ENCODE data around the gene EPS15. TPM values are rescaled to one million over a fixed set of nuclear protein-coding genes. Genes with fewer than 3 reads are reported as not detected.
"Not testable (repeated sequence)": the region's sequence is repeated elsewhere in the genome, so short reads cannot be mapped to it uniquely, and the experiment has no call there.

Gene EPS15
- total and polyA plus RNA-seq, 2 donors = 28.9 to 35.3 TPM

DNA sequence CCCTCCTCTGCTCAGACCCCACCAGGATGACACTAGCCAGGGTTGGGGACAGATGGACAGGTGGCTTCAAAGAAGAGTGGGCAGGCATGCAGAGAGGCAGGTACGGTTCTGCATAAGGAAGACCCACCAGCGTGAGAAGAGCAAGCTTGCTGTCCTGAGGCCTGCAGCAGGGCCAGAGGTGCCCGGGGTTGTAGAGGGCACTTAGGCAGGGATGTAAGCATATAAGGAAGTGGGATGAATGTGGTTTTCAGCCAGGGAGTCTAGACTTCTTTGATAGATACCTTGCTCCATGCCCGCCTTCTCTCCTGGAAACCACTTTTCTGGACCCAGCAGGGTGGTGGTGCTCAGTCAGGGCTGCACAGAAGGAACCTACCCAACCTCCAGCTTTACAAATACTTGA is 190.1 kb downstream of the EPS15 start:
- 94% methylated on average over 4 of the region's 4 CpGs for WGBS
- Histone ChIP-seq H3K9me3 (ENCODE audit: control insufficient read depth in 2 of 2, insufficient read depth in 1 of 2, low read length in 1 of 2) (no peaks in the 10 kb centered on the region), H3K27ac (ENCODE audit: low read depth in 1 of 2, low read length in 1 of 2) (no peak overlapping the region), H3K4me3 (ENCODE audit: low read length in 2 of 2) (no peak overlapping the region), H3K27me3 (ENCODE audit: control insufficient read depth in 2 of 2, insufficient read depth in 1 of 2, low read length in 1 of 2) (peaks cover 3 to 33% of the 10 kb centered on the region in 2 donors), H3K36me3 (ENCODE audit: control insufficient read depth in 2 of 2, insufficient read depth in 2 of 2, low read length in 1 of 2) (no peaks in the 10 kb centered on the region), H3K4me1 (ENCODE audit: control insufficient read depth in 2 of 2, insufficient read depth in 2 of 2, low read length in 2 of 2) (peaks cover 0 to 5% of the 10 kb centered on the region in 2 donors)
- no peak for DNase-seq (ENCODE audit: low read depth in 6 of 9, low spot score in 9 of 9)

- Histone ChIP-seq H3K9me3 (ENCODE audit: control insufficient read depth in 2 of 2, insufficient read depth in 1 of 2, low read length in 1 of 2) (no peaks in the 10 kb centered on the region), H3K36me3 (ENCODE audit: control insufficient read depth in 2 of 2, insufficient read depth in 2 of 2, low read length in 1 of 2) (no peaks in the 10 kb centered on the region), H3K27ac (ENCODE audit: low read depth in 1 of 2, low read length in 1 of 2) (no peak overlapping the region), H3K27me3 (ENCODE audit: control insufficient read depth in 2 of 2, insufficient read depth in 1 of 2, low read length in 1 of 2) (peaks cover 3 to 33% of the 10 kb centered on the region in 2 donors), H3K4me1 (ENCODE audit: control insufficient read depth in 2 of 2, insufficient read depth in 2 of 2, low read length in 2 of 2) (peaks cover 0 to 5% of the 10 kb centered on the region in 2 donors), H3K4me3 (ENCODE audit: low read length in 2 of 2) (no peak overlapping the region)
- WGBS = 97% methylated on average over 3 of the region's 3 CpGs
- DNase-seq (ENCODE audit: low read depth in 6 of 9, low spot score in 9 of 9) = no peak
Measured at GRCh38 chr1:51328279-51328678, 190.8 kb downstream of the EPS15 start.

DNA sequence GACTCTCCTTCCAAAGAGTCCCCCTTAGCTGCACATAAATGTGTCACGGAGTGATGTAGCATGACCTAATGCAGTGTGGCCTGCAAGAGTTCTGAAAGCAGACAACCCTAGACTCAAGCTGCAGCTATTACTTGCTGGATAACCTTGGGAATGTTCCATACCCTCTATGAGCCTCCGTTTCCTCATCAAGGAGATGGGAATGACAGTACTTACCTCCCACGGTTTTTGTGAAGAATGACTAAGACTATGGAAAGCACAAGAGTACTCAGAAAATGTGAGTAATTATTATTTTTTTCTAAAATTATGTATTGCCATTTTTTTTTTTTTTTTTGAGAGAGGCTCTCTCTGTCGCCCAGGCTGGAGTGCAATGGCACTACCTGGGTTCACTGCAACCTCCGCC is 191.7 kb downstream of the EPS15 start:
- H3K9me3 ChIP-seq (ENCODE audit: control insufficient read depth in 2 of 2, insufficient read depth in 1 of 2, low read length in 1 of 2) = no peaks in the 10 kb centered on the region
- WGBS = 84% methylated on average over 5 of the region's 5 CpGs
- no peak overlapping the region for H3K27ac ChIP-seq (ENCODE audit: low read depth in 1 of 2, low read length in 1 of 2)
- peaks cover 3 to 33% of the 10 kb centered on the region in 2 donors for H3K27me3 ChIP-seq (ENCODE audit: control insufficient read depth in 2 of 2, insufficient read depth in 1 of 2, low read length in 1 of 2)
- peaks cover 0 to 5% of the 10 kb centered on the region in 2 donors for H3K4me1 ChIP-seq (ENCODE audit: control insufficient read depth in 2 of 2, insufficient read depth in 2 of 2, low read length in 2 of 2)
- no peaks in the 10 kb centered on the region for H3K36me3 ChIP-seq (ENCODE audit: control insufficient read depth in 2 of 2, insufficient read depth in 2 of 2, low read length in 1 of 2)
- H3K4me3 ChIP-seq (ENCODE audit: low read length in 2 of 2) = no peak overlapping the region
- no peak for DNase-seq (ENCODE audit: low read depth in 6 of 9, low spot score in 9 of 9)

DNA sequence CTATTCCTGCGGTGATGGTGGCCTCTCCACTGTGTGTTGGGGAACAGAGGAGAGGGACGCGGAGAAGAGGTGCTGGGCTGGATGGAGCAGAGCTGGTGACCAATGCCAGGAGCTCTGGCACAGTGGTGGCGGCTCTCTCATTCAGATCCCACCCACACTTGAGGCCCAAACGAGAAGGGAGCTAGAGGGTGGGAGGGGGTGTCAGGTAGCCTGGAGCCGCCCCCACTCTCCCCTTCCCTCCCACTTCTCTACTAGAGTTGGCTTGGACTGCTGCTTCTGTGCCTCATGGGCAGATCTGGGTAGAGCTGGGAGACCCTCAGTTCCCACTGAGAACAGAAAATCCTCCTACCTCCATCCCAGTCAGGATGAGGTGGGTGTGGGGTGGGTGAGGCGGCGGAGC is 192.2 kb downstream of the EPS15 start:
- WGBS = 95% methylated on average over 8 of the region's 8 CpGs
- Histone ChIP-seq H3K27ac (ENCODE audit: low read depth in 1 of 2, low read length in 1 of 2) (no peak overlapping the region), H3K9me3 (ENCODE audit: control insufficient read depth in 2 of 2, insufficient read depth in 1 of 2, low read length in 1 of 2) (no peaks in the 10 kb centered on the region), H3K36me3 (ENCODE audit: control insufficient read depth in 2 of 2, insufficient read depth in 2 of 2, low read length in 1 of 2) (no peaks in the 10 kb centered on the region), H3K4me3 (ENCODE audit: low read length in 2 of 2) (no peak overlapping the region), H3K27me3 (ENCODE audit: control insufficient read depth in 2 of 2, insufficient read depth in 1 of 2, low read length in 1 of 2) (peaks cover 3 to 30% of the 10 kb centered on the region in 2 donors), H3K4me1 (ENCODE audit: control insufficient read depth in 2 of 2, insufficient read depth in 2 of 2, low read length in 2 of 2) (peaks cover 0 to 5% of the 10 kb centered on the region in 2 donors)
- DNase-seq (ENCODE audit: low read depth in 6 of 9, low spot score in 9 of 9) = no peak

- no peaks in the 10 kb centered on the region for H3K36me3 ChIP-seq (ENCODE audit: control insufficient read depth in 2 of 2, insufficient read depth in 2 of 2, low read length in 1 of 2)
- no peak overlapping the region for H3K27ac ChIP-seq (ENCODE audit: low read depth in 1 of 2, low read length in 1 of 2)
- H3K4me1 ChIP-seq (ENCODE audit: control insufficient read depth in 2 of 2, insufficient read depth in 2 of 2, low read length in 2 of 2) = peaks cover 0 to 5% of the 10 kb centered on the region in 2 donors
- DNase-seq (ENCODE audit: low read depth in 6 of 9, low spot score in 9 of 9) = no peak
- H3K4me3 ChIP-seq (ENCODE audit: low read length in 2 of 2) = no peak overlapping the region
- no peaks in the 10 kb centered on the region for H3K9me3 ChIP-seq (ENCODE audit: control insufficient read depth in 2 of 2, insufficient read depth in 1 of 2, low read length in 1 of 2)
- 94% methylated on average over 16 of the region's 16 CpGs for WGBS
- peaks cover 3 to 23% of the 10 kb centered on the region in 2 donors for H3K27me3 ChIP-seq (ENCODE audit: control insufficient read depth in 2 of 2, insufficient read depth in 1 of 2, low read length in 1 of 2)
Measured at GRCh38 chr1:51325878-51326755, 192.9 kb downstream of the EPS15 start.

DNA sequence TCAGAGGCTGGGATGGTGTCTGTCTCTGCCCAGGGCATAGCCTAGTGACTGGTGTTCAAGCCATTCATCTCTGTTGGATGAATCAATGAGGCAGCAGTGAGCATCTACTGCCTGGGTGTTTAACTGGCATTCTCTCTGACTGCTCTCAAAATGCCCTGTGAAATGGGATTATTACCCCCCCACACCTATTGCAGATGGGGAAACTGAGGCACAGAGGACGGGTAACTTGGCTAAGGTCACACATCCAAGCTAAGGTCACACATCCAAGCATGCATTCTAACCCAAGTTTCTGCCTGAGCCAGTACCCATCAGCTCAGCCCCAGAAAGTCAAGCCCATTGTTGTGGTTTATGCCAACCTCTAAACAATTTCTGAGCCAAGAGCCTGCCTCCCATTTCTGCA is 193.7 kb downstream of the EPS15 start:
- Histone ChIP-seq H3K27me3 (ENCODE audit: control insufficient read depth in 2 of 2, insufficient read depth in 1 of 2, low read length in 1 of 2) (peaks cover under 1 to 17% of the 10 kb centered on the region in 2 donors), H3K9me3 (ENCODE audit: control insufficient read depth in 2 of 2, insufficient read depth in 1 of 2, low read length in 1 of 2) (no peaks in the 10 kb centered on the region), H3K4me1 (ENCODE audit: control insufficient read depth in 2 of 2, insufficient read depth in 2 of 2, low read length in 2 of 2) (no peaks in the 10 kb centered on the region), H3K4me3 (ENCODE audit: low read length in 2 of 2) (no peak overlapping the region), H3K27ac (ENCODE audit: low read depth in 1 of 2, low read length in 1 of 2) (no peak overlapping the region), H3K36me3 (ENCODE audit: control insufficient read depth in 2 of 2, insufficient read depth in 2 of 2, low read length in 1 of 2) (no peaks in the 10 kb centered on the region)
- 91% methylated on average over 1 of the region's 1 CpG for WGBS
- DNase-seq (ENCODE audit: low read depth in 6 of 9, low spot score in 9 of 9) = no peak

DNA sequence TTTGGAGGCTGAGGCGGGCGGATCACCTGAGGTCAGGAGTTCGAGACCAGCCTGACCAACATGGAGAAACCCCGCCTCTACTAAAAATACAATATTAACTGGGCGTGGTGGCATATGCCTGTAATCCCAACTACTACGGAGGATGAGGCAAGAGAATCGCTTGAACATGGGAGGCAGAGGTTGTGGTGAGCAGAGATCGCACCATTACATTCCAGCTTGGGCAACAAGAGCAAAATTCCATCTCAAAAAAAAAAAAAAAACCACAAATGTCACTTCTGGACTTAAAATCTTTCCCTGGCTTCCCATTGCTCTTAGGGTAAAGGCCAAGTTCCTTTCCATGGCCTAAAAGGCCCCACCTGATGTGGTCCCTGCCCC is 194.1 kb downstream of the EPS15 start:
- DNase-seq (ENCODE audit: low read depth in 6 of 9, low spot score in 9 of 9); H3K36me3 ChIP-seq (ENCODE audit: control insufficient read depth in 2 of 2, insufficient read depth in 2 of 2, low read length in 1 of 2); H3K9me3 ChIP-seq (ENCODE audit: control insufficient read depth in 2 of 2, insufficient read depth in 1 of 2, low read length in 1 of 2); H3K27ac ChIP-seq (ENCODE audit: low read depth in 1 of 2, low read length in 1 of 2); H3K4me3 ChIP-seq (ENCODE audit: low read length in 2 of 2); H3K4me1 ChIP-seq (ENCODE audit: control insufficient read depth in 2 of 2, insufficient read depth in 2 of 2, low read length in 2 of 2): not testable (repeated sequence)
- H3K27me3 ChIP-seq (ENCODE audit: control insufficient read depth in 2 of 2, insufficient read depth in 1 of 2, low read length in 1 of 2) = peaks cover 0 to 16% of the 10 kb centered on the region in 2 donors
- 98% methylated on average over 8 of the region's 8 CpGs for WGBS

- peaks cover 0 to 10% of the 10 kb centered on the region in 2 donors for H3K27me3 ChIP-seq (ENCODE audit: control insufficient read depth in 2 of 2, insufficient read depth in 1 of 2, low read length in 1 of 2)
- H3K9me3 ChIP-seq (ENCODE audit: control insufficient read depth in 2 of 2, insufficient read depth in 1 of 2, low read length in 1 of 2) = no peaks in the 10 kb centered on the region
- 95% methylated on average over 7 of the region's 7 CpGs for WGBS
- no peak overlapping the region for H3K4me3 ChIP-seq (ENCODE audit: low read length in 2 of 2)
- H3K27ac ChIP-seq (ENCODE audit: low read depth in 1 of 2, low read length in 1 of 2) = no peak overlapping the region
- no peaks in the 10 kb centered on the region for H3K36me3 ChIP-seq (ENCODE audit: control insufficient read depth in 2 of 2, insufficient read depth in 2 of 2, low read length in 1 of 2)
- H3K4me1 ChIP-seq (ENCODE audit: control insufficient read depth in 2 of 2, insufficient read depth in 2 of 2, low read length in 2 of 2) = no peaks in the 10 kb centered on the region
- no peak for DNase-seq (ENCODE audit: low read depth in 6 of 9, low spot score in 9 of 9)
Measured at GRCh38 chr1:51324251-51325010, 194.6 kb downstream of the EPS15 start.

DNA sequence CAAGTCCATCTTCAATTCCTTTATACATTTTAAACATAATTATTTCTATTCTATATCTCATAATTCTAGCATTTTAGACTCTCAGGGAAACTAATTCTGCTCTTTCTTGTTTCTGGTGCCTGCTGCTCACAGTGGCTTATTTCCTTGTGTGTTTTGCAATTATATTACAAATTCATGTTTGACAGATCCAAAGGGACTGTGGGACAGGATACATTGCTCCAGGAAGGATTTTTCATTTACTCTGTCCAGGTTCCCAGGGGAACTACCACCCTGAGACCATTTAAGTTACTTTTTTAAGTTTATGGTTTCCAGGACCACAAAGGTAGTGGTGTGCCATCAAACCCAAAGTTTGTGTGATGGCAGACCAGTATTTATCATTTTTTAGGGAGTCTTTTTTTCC is 195.3 kb downstream of the EPS15 start:
- no peak for DNase-seq (ENCODE audit: low read depth in 6 of 9, low spot score in 9 of 9)
- Histone ChIP-seq H3K4me1 (ENCODE audit: control insufficient read depth in 2 of 2, insufficient read depth in 2 of 2, low read length in 2 of 2) (no peaks in the 10 kb centered on the region), H3K27me3 (ENCODE audit: control insufficient read depth in 2 of 2, insufficient read depth in 1 of 2, low read length in 1 of 2) (peaks cover 0 to 3% of the 10 kb centered on the region in 2 donors), H3K36me3 (ENCODE audit: control insufficient read depth in 2 of 2, insufficient read depth in 2 of 2, low read length in 1 of 2) (no peaks in the 10 kb centered on the region), H3K27ac (ENCODE audit: low read depth in 1 of 2, low read length in 1 of 2) (no peak overlapping the region), H3K4me3 (ENCODE audit: low read length in 2 of 2) (no peak overlapping the region), H3K9me3 (ENCODE audit: control insufficient read depth in 2 of 2, insufficient read depth in 1 of 2, low read length in 1 of 2) (no peaks in the 10 kb centered on the region)

Data from thymus (tissue), 11 donors.